H1 (cell line): ENCODE data around the gene NIPAL4. TPM values are rescaled to one million over a fixed set of nuclear protein-coding genes. Genes with fewer than 3 reads are reported as not detected.

Experiments
- CTCF ChIA-PET: fragments of 300-600 bp; sonication (Branson Sonifier 250); formaldehyde crosslinking; loops from one replicate; lab custom pipeline; 2021; ENCODE audit not compliant: partially characterized antibody; lab: Charles Lee
- POLR2A ChIA-PET: fragments of 300-600 bp; sonication (Branson Sonifier 250); formaldehyde crosslinking; loops from one replicate; lab custom pipeline; 2021; ENCODE audit warnings: inconsistent platforms; ENCODE audit not compliant: partially characterized antibody; lab: Charles Lee
- DNase-seq, 2 experiments: peaks; one replicate each; pipeline versions ENCODE4 v3.0.0 to v3.0.0-alpha.2; 2010 to 2022; ENCODE audit warnings: low spot score in 2 of 2, low read depth in 1 of 2, mixed read lengths in 1 of 2
- FAIRE-seq: peaks from 2 replicates; lab custom pipeline; 2011; peaks lifted over from hg19 to GRCh38; lab: Jason Lieb, UNC
- H2AFZ ChIP-seq: 2 replicates; pipeline ENCODE4 v1.8.1; 2012; ENCODE audit warnings: low read length, inconsistent platforms
- H2AK5ac ChIP-seq: 2 replicates; pipeline ENCODE4 v1.6.1; 2013; ENCODE audit warnings: low read depth, low read length
- H2BK120ac ChIP-seq: replicated peaks from 2 replicates; pipeline ENCODE3; 2013; ENCODE audit warnings: low read depth, low read length, inconsistent platforms
- H2BK12ac ChIP-seq: 2 replicates; pipeline ENCODE4 v1.6.1; 2013; ENCODE audit warnings: low read depth, low read length
- H2BK15ac ChIP-seq: 2 replicates; pipeline ENCODE4 v1.6.1; 2013; ENCODE audit warnings: low read length
- H2BK20ac ChIP-seq: 2 replicates; pipeline ENCODE4 v1.6.1; 2013; ENCODE audit warnings: low read length
- H2BK5ac ChIP-seq: 2 replicates; pipeline ENCODE4 v1.6.1; 2013; ENCODE audit warnings: low read depth, low read length
- H3K14ac ChIP-seq: 2 replicates; pipeline ENCODE4 v1.6.1; 2013; ENCODE audit warnings: inconsistent platforms; ENCODE audit not compliant: insufficient read length
- H3K18ac ChIP-seq: 2 replicates; pipeline ENCODE4 v1.6.1; 2013; ENCODE audit warnings: low read length; ENCODE audit errors: extremely low read depth
- H3K23ac ChIP-seq: 2 replicates; pipeline ENCODE4 v1.6.1; 2013; ENCODE audit warnings: inconsistent platforms; ENCODE audit not compliant: insufficient read length
- H3K23me2 ChIP-seq: 2 replicates; pipeline ENCODE4 v1.6.1; 2013; ENCODE audit warnings: low read depth, low read length
- H3K27ac ChIP-seq: 2 replicates; pipeline ENCODE4 v1.6.1; 2011; ENCODE audit warnings: low read depth, low read length, inconsistent platforms
- H3K27me3 ChIP-seq, 4 experiments: replicated peaks in 1 of 4; 1 replicate in 1 of 4; 2 replicates in 3 of 4; pipeline versions ENCODE4 v1.6.1 to v1.8.1; 2011 to 2013; ENCODE audit warnings: low read length in 3 of 4, mild to moderate bottlenecking in 3 of 4, inconsistent platforms in 2 of 4, mixed read lengths in 2 of 4, moderate library complexity in 1 of 4; ENCODE audit not compliant: control insufficient read depth in 3 of 4, insufficient read depth in 3 of 4; ENCODE audit errors: extremely low read depth in 1 of 4
- H3K36me3 ChIP-seq, 4 experiments: 2 replicates each; pipeline versions ENCODE4 v1.6.1 to v1.8.1; 2011 to 2013; ENCODE audit warnings: mild to moderate bottlenecking in 4 of 4, low read length in 3 of 4, moderate library complexity in 2 of 4, control low read depth in 1 of 4, inconsistent platforms in 1 of 4; ENCODE audit not compliant: insufficient read depth in 4 of 4, control insufficient read depth in 2 of 4
- H3K4ac ChIP-seq: replicated peaks from 2 replicates; pipeline ENCODE3; 2013; ENCODE audit warnings: low read length, low read depth, mixed read lengths, inconsistent platforms; ENCODE audit not compliant: insufficient read length
- H3K4me1 ChIP-seq, 4 experiments: replicated peaks in 1 of 4; 1 replicate in 1 of 4; 2 replicates in 3 of 4; pipeline versions ENCODE4 v1.6.1 to v1.8.1; 2011 to 2013; ENCODE audit warnings: low read length in 3 of 4, inconsistent platforms in 2 of 4, mixed read lengths in 1 of 4; ENCODE audit not compliant: insufficient read depth in 4 of 4, control insufficient read depth in 3 of 4
- H3K4me2 ChIP-seq, 2 experiments: 2 replicates each; pipeline versions ENCODE4 v1.6.1 to v1.8.1; 2011 to 2013; ENCODE audit warnings: low read depth in 2 of 2, low read length in 2 of 2, control low read depth in 1 of 2, inconsistent platforms in 1 of 2, mild to moderate bottlenecking in 1 of 2; ENCODE audit not compliant: insufficient read depth in 1 of 2
- H3K4me3 ChIP-seq, 4 experiments: fragments of 200-600, 300-600 bp in 1 of 4; sonication (generic), shearing (Covaris generic), sonication (Bioruptor Twin) in 1 of 4; 2 replicates each; pipeline versions ENCODE4 v1.5.1 to v1.8.1; 2011 to 2016; ENCODE audit warnings: low read length in 4 of 4, low read depth in 3 of 4, control low read depth in 2 of 4, inconsistent platforms in 2 of 4, mild to moderate bottlenecking in 2 of 4, mixed read lengths in 1 of 4, moderate library complexity in 1 of 4; ENCODE audit not compliant: insufficient read depth in 2 of 4; ENCODE audit errors: extremely low read depth in 1 of 4
- H3K56ac ChIP-seq: replicated peaks from 2 replicates; pipeline ENCODE3; 2013; ENCODE audit warnings: low read depth, mild to moderate bottlenecking, mixed read lengths, low read length, inconsistent platforms; ENCODE audit not compliant: insufficient read length
- H3K79me1 ChIP-seq: 2 replicates; pipeline ENCODE4 v1.6.1; 2013; ENCODE audit warnings: low read depth, low read length, control low read depth
- H3K79me2 ChIP-seq, 2 experiments: 2 replicates each; pipeline versions ENCODE4 v1.6.1 to v1.8.1; 2012 to 2013; ENCODE audit warnings: low read length in 2 of 2, mild to moderate bottlenecking in 2 of 2, inconsistent platforms in 1 of 2; ENCODE audit not compliant: insufficient read depth in 2 of 2, control insufficient read depth in 1 of 2
- H3K9ac ChIP-seq, 4 experiments: replicated peaks in 1 of 4; 1 replicate in 1 of 4; 2 replicates in 3 of 4; pipeline versions ENCODE4 v1.6.1 to v1.8.1; 2011 to 2013; ENCODE audit warnings: low read depth in 3 of 4, low read length in 3 of 4, control low read depth in 2 of 4, mild to moderate bottlenecking in 2 of 4, moderate library complexity in 2 of 4, inconsistent platforms in 1 of 4; ENCODE audit errors: extremely low read depth in 1 of 4
- H3K9me3 ChIP-seq, 2 experiments: 2 replicates each; pipeline versions ENCODE4 v1.6.1 to v1.8.1; 2012 to 2013; ENCODE audit warnings: mild to moderate bottlenecking in 2 of 2, moderate library complexity in 2 of 2, control low read depth in 1 of 2, inconsistent platforms in 1 of 2, low read depth in 1 of 2, low read length in 1 of 2, mixed read lengths in 1 of 2; ENCODE audit not compliant: insufficient read depth in 2 of 2
- H4K20me1 ChIP-seq, 2 experiments: replicated peaks in 1 of 2; 2 replicates each; pipeline versions ENCODE3 to v1.8.1; 2011 to 2013; ENCODE audit warnings: inconsistent platforms in 2 of 2, low read length in 2 of 2, mild to moderate bottlenecking in 1 of 2; ENCODE audit not compliant: insufficient read depth in 2 of 2, control insufficient read depth in 1 of 2
- H4K5ac ChIP-seq: 2 replicates; pipeline ENCODE4 v1.6.1; 2013; ENCODE audit warnings: low read length, low read depth, mixed read lengths, inconsistent platforms; ENCODE audit not compliant: insufficient read length
- H4K8ac ChIP-seq: 2 replicates; pipeline ENCODE4 v1.8.0; 2013; ENCODE audit warnings: mild to moderate bottlenecking, moderate library complexity, low read length, inconsistent platforms; ENCODE audit not compliant: insufficient read depth; ENCODE audit errors: extremely low read depth
- H4K91ac ChIP-seq: replicated peaks from 2 replicates; pipeline ENCODE3; 2013; ENCODE audit warnings: low read length, mixed read lengths, inconsistent platforms; ENCODE audit not compliant: insufficient read length
- WGBS, 2 experiments: shearing (Covaris generic) in 1 of 2; methylation state at CpG; one replicate each; pipeline versions ENCODE4 v1.1.6 to v1.1.7; 2013 to 2015; ENCODE audit warnings: low lambda C conversion rate in 2 of 2, mixed read lengths in 2 of 2, inconsistent platforms in 1 of 2, low coverage in 1 of 2, missing lambda C conversion rate in 1 of 2; ENCODE audit not compliant: insufficient replicate concordance in 2 of 2, insufficient coverage in 1 of 2, insufficient read length in 1 of 2; ENCODE audit errors: extremely low coverage in 1 of 2, missing lambda C conversion rate in 1 of 2; 5-methylcytosine and 5-hydroxymethylcytosine counted together
- polyA plus RNA-seq, 7 experiments: library from polyadenylated mRNA; depleted of rRNA in 3 of 7; stranded (reverse) in 5 of 7; unstranded in 2 of 7; fragments of >200 nt in 5 of 7; fragments of 200-250 nt in 2 of 7; gene quantifications; 1 replicate in 5 of 7; 2 replicates in 1 of 7; 4 replicates in 1 of 7; pipeline versions ENCODE4 v1.2.1 to v1.2.3, GENCODE V29; 2011 to 2013; ENCODE audit warnings: missing spikeins in 2 of 7, mixed read lengths in 2 of 7
- total RNA-seq: library from RNA; stranded (reverse); fragmentation: NEBNext Ultra II Directional; extraction: Animal tissue kit (Norgen Biotek cat#: 25700); gene quantifications from 2 replicates; pipeline ENCODE4 v1.2.1, GENCODE V29; 2021

NIPAL4 gene
- total and polyA plus RNA-seq, 2 of the 8 experiments (the other 6 are each of a cell fraction or from before 2014, with no cell fraction given), result 0.09 to 0.20 TPM

- no peaks in the 10 kb centered on the region for H3K27me3 ChIP-seq
- FAIRE-seq (no peak), DNase-seq (no peak)
- H4K8ac ChIP-seq, result no peak overlapping the region
- H2BK12ac ChIP-seq, result no peak overlapping the region
- H3K9ac ChIP-seq, result no peak overlapping the region
- 95% methylated on average over 11 of the region's 11 CpGs; no CpG with 5 or more reads in 1 of the 2 experiments for WGBS, 2 experiments
- H2AFZ ChIP-seq, result no peak overlapping the region
- peaks cover 3% of the 10 kb centered on the region; the same call in 1 of the 2 replicates for H3K23me2 ChIP-seq
- H4K91ac ChIP-seq, result no peak overlapping the region
- no peak overlapping the region for H4K5ac ChIP-seq
- no peaks in the 10 kb centered on the region for H3K79me2 ChIP-seq
- H2BK120ac ChIP-seq, result no peak overlapping the region
- no peak overlapping the region for H2AK5ac ChIP-seq
- H3K14ac ChIP-seq, result no peak overlapping the region
- H3K36me3 ChIP-seq, result peaks cover 0 to 4% (median 0%) of the 10 kb centered on the region in 4 experiments; a peak in 1 of 8 replicates
- H2BK15ac ChIP-seq, result no peak overlapping the region
- CTCF ChIA-PET, result no interaction called here
- H3K4me3 ChIP-seq, result no peak overlapping the region
- no peaks in the 10 kb centered on the region for H3K9me3 ChIP-seq
- no peak overlapping the region for H2BK20ac ChIP-seq
- H3K23ac ChIP-seq, result no peak overlapping the region
- no peaks in the 10 kb centered on the region for H3K4me1 ChIP-seq
- H3K4me2 ChIP-seq, result no peak overlapping the region
- no peak overlapping the region for H3K18ac ChIP-seq
- no peaks in the 10 kb centered on the region for H4K20me1 ChIP-seq
- POLR2A ChIA-PET, result no interaction called here
- no peak overlapping the region for H3K27ac ChIP-seq
- no peaks in the 10 kb centered on the region for H3K79me1 ChIP-seq
- H3K56ac ChIP-seq, result no peak overlapping the region
- no peak overlapping the region for H3K4ac ChIP-seq
- no peak overlapping the region for H2BK5ac ChIP-seq
These were observed 31.5 kb downstream of the NIPAL4 start for GRCh38 chr5:157491471-157491995.
